Astrocyte (in vitro differentiated cells and primary cell): ENCODE results near the gene PKNOX1.

Experiments
- EZH2 ChIP-seq: IDR thresholded peaks from 2 replicates; pipeline ENCODE4 v1.6.1; 2012; ENCODE audit warnings: mild to moderate bottlenecking, low read length, inconsistent platforms; ENCODE audit not compliant: insufficient read depth
- TF ChIP-seq, protein P1 (sequence below): IDR thresholded peaks from 2 replicates; pipeline ENCODE4 v1.5.1; 2011; ENCODE audit warnings: low read depth, mild to moderate bottlenecking, inconsistent platforms, low read length, moderate library complexity; ENCODE audit not compliant: insufficient read depth

- TF ChIP-seq, protein P1, sequence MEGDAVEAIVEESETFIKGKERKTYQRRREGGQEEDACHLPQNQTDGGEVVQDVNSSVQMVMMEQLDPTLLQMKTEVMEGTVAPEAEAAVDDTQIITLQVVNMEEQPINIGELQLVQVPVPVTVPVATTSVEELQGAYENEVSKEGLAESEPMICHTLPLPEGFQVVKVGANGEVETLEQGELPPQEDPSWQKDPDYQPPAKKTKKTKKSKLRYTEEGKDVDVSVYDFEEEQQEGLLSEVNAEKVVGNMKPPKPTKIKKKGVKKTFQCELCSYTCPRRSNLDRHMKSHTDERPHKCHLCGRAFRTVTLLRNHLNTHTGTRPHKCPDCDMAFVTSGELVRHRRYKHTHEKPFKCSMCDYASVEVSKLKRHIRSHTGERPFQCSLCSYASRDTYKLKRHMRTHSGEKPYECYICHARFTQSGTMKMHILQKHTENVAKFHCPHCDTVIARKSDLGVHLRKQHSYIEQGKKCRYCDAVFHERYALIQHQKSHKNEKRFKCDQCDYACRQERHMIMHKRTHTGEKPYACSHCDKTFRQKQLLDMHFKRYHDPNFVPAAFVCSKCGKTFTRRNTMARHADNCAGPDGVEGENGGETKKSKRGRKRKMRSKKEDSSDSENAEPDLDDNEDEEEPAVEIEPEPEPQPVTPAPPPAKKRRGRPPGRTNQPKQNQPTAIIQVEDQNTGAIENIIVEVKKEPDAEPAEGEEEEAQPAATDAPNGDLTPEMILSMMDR: no peak
- TF ChIP-seq EZH2: no peak
Observed at GRCh38 chr21:42981862-42982261, 7.5 kb downstream of the PKNOX1 start.
